HepG2 (cell line): ENCODE measurements around the gene VPS52. TPM values are rescaled to one million over a fixed set of nuclear protein-coding genes. Genes with fewer than 3 reads are reported as not detected.

ENCODE experiments used
- ATAC-seq: fragments of 200-7000 bp; cut with Tn5 transposase; 3 replicates; pipeline ENCODE4 v1.9.1; 2020; ENCODE audit warnings: mild to moderate bottlenecking, moderate library complexity
- BruUV-seq: library from RNA; stranded (reverse); fragments of 400-500 nt; replicated peaks from 2 replicates; lab custom pipeline; 2021; lab: Mats Ljungman, UMichigan
- CTCF ChIA-PET: fragments of 300-600 bp; formaldehyde crosslinking; extraction: SDS; loops from one replicate; lab custom pipeline; 2021; ENCODE audit warnings: low total read pairs, inconsistent platforms, low intra/inter-chr PET ratio; lab: Yijun Ruan, JAX
- POLR2A ChIA-PET: fragments of 350-600 bp; sonication (Branson Sonifier 250); formaldehyde crosslinking; loops from one replicate; lab custom pipeline; 2020; ENCODE audit warnings: antibody characterized with exemption, inconsistent platforms; lab: Yijun Ruan, JAX
- DNase-seq: peaks from one replicate; pipeline ENCODE4 v3.0.0-alpha.2; 2015; ENCODE audit warnings: low spot score
- FAIRE-seq: peaks from 3 replicates; lab custom pipeline; 2011; peaks lifted over from hg19 to GRCh38; lab: Jason Lieb, UNC
- H2AFZ ChIP-seq: one replicate; pipeline ENCODE4 v1.6.1; 2011; ENCODE audit warnings: low read length, inconsistent platforms
- H3K27ac ChIP-seq: fragments of 300-600 bp; 3 replicates; pipeline ENCODE4 v1.8.0; 2011; ENCODE audit warnings: mixed run types, mild to moderate bottlenecking, mixed read lengths, low read length, inconsistent platforms; ENCODE audit not compliant: insufficient read depth; ENCODE audit errors: extremely low read length
- H3K27me3 ChIP-seq, 2 experiments: fragments of 200-600 bp in 1 of 2; 2 replicates in 1 of 2; 3 replicates in 1 of 2; pipeline versions ENCODE4 v1.6.0 to v1.8.0; 2011; ENCODE audit warnings: low read length in 2 of 2, mild to moderate bottlenecking in 2 of 2, moderate library complexity in 2 of 2, inconsistent platforms in 1 of 2; ENCODE audit not compliant: insufficient read depth in 2 of 2, control insufficient read depth in 1 of 2
- H3K36me3 ChIP-seq, 2 experiments: fragments of 200-600 bp in 1 of 2; replicated peaks in 1 of 2; 2 replicates in 1 of 2; 3 replicates in 1 of 2; pipeline versions ENCODE4 v1.5.1 to v1.8.0; 2011; ENCODE audit warnings: low read length in 2 of 2, inconsistent platforms in 1 of 2; ENCODE audit not compliant: insufficient read depth in 2 of 2, control insufficient read depth in 1 of 2
- H3K4me1 ChIP-seq: 2 replicates; pipeline ENCODE4 v1.5.1; 2012; ENCODE audit warnings: low read length, inconsistent platforms; ENCODE audit not compliant: insufficient read depth
- H3K4me2 ChIP-seq: 2 replicates; pipeline ENCODE4 v1.6.0; 2011; ENCODE audit warnings: low read depth, low read length, inconsistent platforms
- H3K4me3 ChIP-seq, 3 experiments: fragments of 200-600 bp in 1 of 3; sonication (generic), shearing (Covaris generic) in 1 of 3; replicated peaks in 1 of 3; 2 replicates each; pipeline ENCODE4 v1.5.1; 2011 to 2016; ENCODE audit warnings: low read length in 3 of 3, inconsistent platforms in 2 of 3, low read depth in 2 of 3, mild to moderate bottlenecking in 2 of 3, control low read depth in 1 of 3, mixed read lengths in 1 of 3; ENCODE audit not compliant: insufficient read depth in 1 of 3
- H3K79me2 ChIP-seq: one replicate; pipeline ENCODE4 v1.6.1; 2011; ENCODE audit warnings: low read length, inconsistent platforms; ENCODE audit not compliant: insufficient read depth
- H3K9ac ChIP-seq: 2 replicates; pipeline ENCODE4 v1.6.0; 2011; ENCODE audit warnings: mild to moderate bottlenecking, low read depth, low read length, inconsistent platforms; ENCODE audit not compliant: insufficient read depth
- H3K9me3 ChIP-seq: 2 replicates; pipeline ENCODE4 v1.5.1; 2012; ENCODE audit warnings: mild to moderate bottlenecking, low read length
- H4K20me1 ChIP-seq: 2 replicates; pipeline ENCODE4 v1.6.0; 2011; ENCODE audit warnings: inconsistent platforms, mild to moderate bottlenecking, low read length, moderate library complexity; ENCODE audit not compliant: insufficient read depth
- CSRNP1 ChIP-seq: sonication (generic); formaldehyde crosslinking; IDR thresholded peaks from 2 replicates; pipeline ENCODE4 v1.8.1; 2023; ENCODE audit warnings: mild to moderate bottlenecking, missing genetic modification reagents
- FOXA3 ChIP-seq: IDR thresholded peaks from 2 replicates; pipeline ENCODE4 v1.6.1; 2016; ENCODE audit warnings: missing genetic modification reagents, missing compliant biosample characterization
- FOXP4 ChIP-seq: sonication (generic); formaldehyde crosslinking; IDR thresholded peaks from 2 replicates; pipeline ENCODE4 v1.4.0; 2020; ENCODE audit warnings: missing genetic modification reagents
- HMG20A ChIP-seq: IDR thresholded peaks from 2 replicates; pipeline ENCODE4 v1.6.1; 2016; ENCODE audit warnings: borderline replicate concordance
- HNF4A ChIP-seq: sonication (generic); formaldehyde crosslinking; IDR thresholded peaks from 2 replicates; pipeline ENCODE4 v1.4.0; 2020; ENCODE audit warnings: missing genetic modification reagents
- KMT2A ChIP-seq: sonication (generic); formaldehyde crosslinking; IDR thresholded peaks from 2 replicates; pipeline ENCODE4 v1.4.0; 2020; ENCODE audit warnings: missing genetic modification reagents
- RFXANK ChIP-seq: IDR thresholded peaks from 2 replicates; pipeline ENCODE4 v1.6.1; 2016
- RORA ChIP-seq: sonication (generic); formaldehyde crosslinking; IDR thresholded peaks from 2 replicates; pipeline ENCODE4 v1.5.0; 2020; ENCODE audit warnings: mild to moderate bottlenecking, missing genetic modification reagents, moderate library complexity
- SIN3B ChIP-seq: fragments of 150-350 bp; IDR thresholded peaks from 2 replicates; pipeline ENCODE4 v1.6.1; 2014; ENCODE audit warnings: low read length
- SMAD9 ChIP-seq: sonication (generic); formaldehyde crosslinking; IDR thresholded peaks from 2 replicates; pipeline ENCODE4 v1.5.1; 2020; ENCODE audit warnings: mild to moderate bottlenecking, missing genetic modification reagents
- TEAD3 ChIP-seq: optimal IDR thresholded peaks from 2 replicates; pipeline ENCODE3; 2016; ENCODE audit warnings: borderline replicate concordance
- U2AF1 ChIP-seq: fragments of 200-400 bp; formaldehyde crosslinking; optimal IDR thresholded peaks from 2 replicates; pipeline ENCODE3; 2017; ENCODE audit warnings: mild to moderate bottlenecking, low read depth, low read length
- XRCC5 ChIP-seq: fragments of 200-400 bp; formaldehyde crosslinking; optimal IDR thresholded peaks from 2 replicates; pipeline ENCODE3; 2017; ENCODE audit warnings: mild to moderate bottlenecking, low read length
- YEATS2 ChIP-seq: sonication (generic); formaldehyde crosslinking; IDR thresholded peaks from 2 replicates; pipeline ENCODE4 v1.4.0; 2020; ENCODE audit warnings: missing genetic modification reagents, borderline replicate concordance
- ZBTB39 ChIP-seq: sonication (generic); formaldehyde crosslinking; IDR thresholded peaks from 2 replicates; pipeline ENCODE4 v1.5.0; 2020; ENCODE audit warnings: missing genetic modification reagents
- ZNF460 ChIP-seq: sonication (generic); formaldehyde crosslinking; IDR thresholded peaks from 2 replicates; pipeline ENCODE4 v1.5.1; 2020; ENCODE audit warnings: missing genetic modification reagents, mild to moderate bottlenecking, borderline replicate concordance
- ZNF607 ChIP-seq: sonication (generic); formaldehyde crosslinking; IDR thresholded peaks from 2 replicates; pipeline ENCODE4 v1.5.1; 2020; ENCODE audit warnings: missing genetic modification reagents, mild to moderate bottlenecking, borderline replicate concordance
- ZNF780A ChIP-seq: sonication (generic); formaldehyde crosslinking; IDR thresholded peaks from 2 replicates; pipeline ENCODE4 v1.8.0; 2022; ENCODE audit warnings: mild to moderate bottlenecking, missing genetic modification reagents, moderate library complexity
- WGBS: methylation state at CpG from one replicate; pipeline ENCODE4 v1.1.6; 2017; ENCODE audit warnings: low lambda C conversion rate; 5-methylcytosine and 5-hydroxymethylcytosine counted together
- in situ Hi-C: cut with HindIII; loops from 2 replicates; pipeline ENCODE4 v1.10.0; 2017; ENCODE audit warnings: low pct_unique_long_range_greater_than_20kb; ENCODE audit not compliant: extremely low pct_ligation_motif_present
- intact Hi-C: fragments of 100-400 bp; cut with micrococcal nuclease; formaldehyde crosslinking; loops from one replicate; pipeline ENCODE4 v1.10.0; 2022; ENCODE audit not compliant: unreplicated experiment
- polyA plus RNA-seq, 8 experiments: library from polyadenylated mRNA; depleted of rRNA in 3 of 8; stranded (reverse) in 7 of 8; unstranded in 1 of 8; fragments of >200 nt; fragmentation: Illumina TruSeq in 4 of 8; extraction: Trizol in 4 of 8; gene quantifications; 2 replicates each; pipeline versions ENCODE4 v1.2.1 to v1.2.3, GENCODE V29; 2011 to 2016; ENCODE audit warnings: low read depth in 4 of 8, missing spikeins in 1 of 8, mixed read lengths in 1 of 8; ENCODE audit not compliant: insufficient read depth in 1 of 8
- total RNA-seq, 5 experiments: library from RNA; depleted of rRNA; stranded (reverse); fragments of >200 nt; fragmentation: Illumina TruSeq; extraction: Trizol; gene quantifications; 2 replicates each; pipeline ENCODE4 v1.2.3, GENCODE V29; 2016; ENCODE audit warnings: low read depth in 1 of 5

The VPS52 gene
- total and polyA plus RNA-seq, 2 of the 13 experiments (the other 11 are each of a cell fraction or from before 2014, with no cell fraction given), result 48.9 to 85.5 TPM

- TF ChIP-seq FOXA3 (CRISPR knock-in tag) (no peak), ZNF607 (CRISPR knock-in tag) (no peak), HNF4A (CRISPR knock-in tag) (no peak), ZBTB39 (CRISPR knock-in tag) (no peak), TEAD3 (peak; percentile 16), U2AF1 (no peak), FOXP4 (CRISPR knock-in tag) (no peak)
Measured at GRCh38 chr6:33213989-33214335, 57.7 kb downstream of the VPS52 start (continued).

- DNase-seq (no peak), FAIRE-seq (no peak), ATAC-seq (peak; percentile 25)
- peaks cover 31% of the 10 kb centered on the region for H3K4me1 ChIP-seq
- no peaks in the 10 kb centered on the region for H4K20me1 ChIP-seq
- H3K4me3 ChIP-seq, result peak overlapping the region; percentile 36 to 66 (median 50)
- no peak overlapping the region for H3K27ac ChIP-seq
- ChIA-PET CTCF (interaction anchor here (1.2 kb wide), 1 partner anchor 16 kb away, joined by 3 read pairs; no protein-coding TSS in a partner anchor), POLR2A (interaction anchor here (1.4 kb wide), 1 partner anchor 35 kb away, joined by 6 read pairs; no protein-coding TSS in a partner anchor)
- in situ Hi-C loops, result no loop called here
- no peaks in the 10 kb centered on the region for H3K9me3 ChIP-seq
- H3K4me2 ChIP-seq, result peak overlapping the region; percentile 82
- H2AFZ ChIP-seq, result no peak overlapping the region
- intact Hi-C loops, result no loop called here
- peaks cover 2 to 9% of the 10 kb centered on the region in 2 experiments; a peak in 4 of 5 replicates for H3K36me3 ChIP-seq
- no peaks in the 10 kb centered on the region for H3K79me2 ChIP-seq
- H3K27me3 ChIP-seq, result peaks cover 9 to 46% of the 10 kb centered on the region in 2 experiments; a peak in 4 of 5 replicates
- no TSS peak for BruUV-seq
- peak overlapping the region; percentile 50 for H3K9ac ChIP-seq
- 21% methylated on average over 42 of the region's 43 CpGs for WGBS
- TF ChIP-seq ZNF780A (CRISPR knock-in tag), result 0 out of 2 replicates have a peak, but pooled peaks have one; percentile 31
- no peak for TF ChIP-seq ZNF460 (CRISPR knock-in tag)
- TF ChIP-seq KMT2A (CRISPR knock-in tag), result no peak; the same call in 1 of the 2 replicates
- no peak for TF ChIP-seq RFXANK
- no peak for TF ChIP-seq YEATS2 (CRISPR knock-in tag)
- TF ChIP-seq HMG20A (CRISPR knock-in tag), result no peak
- no peak for TF ChIP-seq SIN3B
- no peak for TF ChIP-seq RORA (CRISPR knock-in tag)
- no peak for TF ChIP-seq SMAD9 (CRISPR knock-in tag)
- TF ChIP-seq XRCC5, result no peak
- peak; percentile 48; the same call in 1 of the 2 replicates for TF ChIP-seq CSRNP1
Measured at GRCh38 chr6:33213166-33213988, 58.3 kb downstream of the VPS52 start.
